Common myeloid progenitor, CD34-positive (primary cell): Measurements from ENCODE around the gene CYP2J2.
"Not testable (repeated sequence)": the region's sequence is repeated elsewhere in the genome, so short reads cannot be mapped to it uniquely, and the experiment has no call there.

Experiments used
- CTCF ChIA-PET: fragments of 350-600 bp; sonication (Branson Sonifier 250); formaldehyde crosslinking; loops from one replicate; lab custom pipeline; 2021; ENCODE audit warnings: antibody characterized with exemption; lab: Charles Lee
- POLR2A ChIA-PET: fragments of 350-600 bp; sonication (Branson Sonifier 250); formaldehyde crosslinking; loops from one replicate; lab custom pipeline; 2021; ENCODE audit warnings: antibody characterized with exemption; lab: Charles Lee
- DNase-seq, 3 donors: peaks; one replicate each; pipeline versions ENCODE4 v3.0.0 to v3.0.0-alpha.2; 2013
- H3K27ac ChIP-seq, 2 experiments: 1 replicate in 1 of 2; 2 replicates in 1 of 2; pipeline ENCODE4 v1.7.0; 2013; ENCODE audit warnings: inconsistent platforms in 2 of 2, low read length in 2 of 2, mild to moderate bottlenecking in 2 of 2, low read depth in 1 of 2, moderate library complexity in 1 of 2; ENCODE audit not compliant: severe bottlenecking in 2 of 2, insufficient read depth in 1 of 2, poor library complexity in 1 of 2
- H3K27me3 ChIP-seq, 5 experiments: replicated peaks in 2 of 5; 1 replicate in 3 of 5; 2 replicates in 2 of 5; pipeline versions ENCODE4 v1.6.1 to v1.7.0; 2013; ENCODE audit warnings: low read length in 4 of 5, mild to moderate bottlenecking in 2 of 5, moderate library complexity in 2 of 5, inconsistent platforms in 1 of 5; ENCODE audit not compliant: insufficient read depth in 5 of 5, control insufficient read depth in 4 of 5
- H3K36me3 ChIP-seq, 4 experiments: 1 replicate in 2 of 4; 2 replicates in 2 of 4; pipeline versions ENCODE4 v1.6.1 to v1.7.0; 2013; ENCODE audit warnings: low read length in 3 of 4, control low read depth in 1 of 4, mild to moderate bottlenecking in 1 of 4; ENCODE audit not compliant: control insufficient read depth in 4 of 4, insufficient read depth in 4 of 4
- H3K4me1 ChIP-seq, 4 experiments: 1 replicate in 3 of 4; 2 replicates in 1 of 4; pipeline versions ENCODE4 v1.6.1 to v1.7.1; 2013; ENCODE audit warnings: low read length in 3 of 4, mild to moderate bottlenecking in 3 of 4, control low read depth in 1 of 4, inconsistent platforms in 1 of 4, moderate library complexity in 1 of 4; ENCODE audit not compliant: control insufficient read depth in 4 of 4, insufficient read depth in 4 of 4; ENCODE audit errors: control extremely low read depth in 1 of 4
- H3K4me3 ChIP-seq, 7 experiments: 1 replicate in 4 of 7; 2 replicates in 3 of 7; pipeline versions ENCODE4 v1.5.1 to v1.7.0; 2013; ENCODE audit warnings: mild to moderate bottlenecking in 7 of 7, low read length in 6 of 7, moderate library complexity in 6 of 7, inconsistent platforms in 2 of 7, low read depth in 2 of 7, control low read depth in 1 of 7; ENCODE audit not compliant: insufficient read depth in 4 of 7, control insufficient read depth in 1 of 7; ENCODE audit errors: extremely low read depth in 1 of 7
- H3K9me3 ChIP-seq, 5 experiments: 1 replicate in 4 of 5; 2 replicates in 1 of 5; pipeline versions ENCODE4 v1.6.1 to v1.7.1; 2013; ENCODE audit warnings: low read length in 4 of 5, mild to moderate bottlenecking in 2 of 5, inconsistent platforms in 1 of 5, low read depth in 1 of 5, moderate library complexity in 1 of 5; ENCODE audit not compliant: control insufficient read depth in 4 of 5, insufficient read depth in 2 of 5; ENCODE audit errors: control extremely low read depth in 1 of 5
- WGBS: methylation state at CpG from one replicate; pipeline ENCODE4 v1.1.5; 2013; ENCODE audit not compliant: insufficient coverage; 5-methylcytosine and 5-hydroxymethylcytosine counted together

CYP2J2 gene

DNA sequence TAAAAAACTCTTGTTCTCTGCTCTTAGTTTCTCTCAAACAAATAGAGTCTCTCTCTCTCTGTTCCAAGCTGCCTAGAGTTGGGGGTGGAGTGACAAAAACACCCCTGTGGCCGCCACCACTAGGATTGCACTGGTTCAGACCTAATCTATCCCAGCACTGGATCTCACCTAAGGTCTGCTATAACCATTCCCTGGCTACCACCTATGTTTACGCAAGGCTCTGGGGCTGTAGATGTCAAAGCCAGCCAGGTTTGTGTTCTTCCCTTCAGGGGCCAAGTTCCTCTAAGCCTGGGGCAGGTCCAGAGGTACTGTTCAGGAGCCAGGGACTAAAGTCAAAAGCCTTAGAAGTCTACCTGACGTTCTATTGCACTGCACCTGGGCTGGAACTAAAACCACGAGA is 12.8 kb upstream of the CYP2J2 start:
- peaks cover 0 to 3% (median 0%) of the 10 kb centered on the region in 5 experiments for H3K9me3 ChIP-seq
- POLR2A ChIA-PET, result no interaction called here
- H3K27me3 ChIP-seq, result no peaks in the 10 kb centered on the region
- H3K27ac ChIP-seq, result no peak overlapping the region
- CTCF ChIA-PET, result no interaction called here
- H3K36me3 ChIP-seq, result no peaks in the 10 kb centered on the region
- H3K4me1 ChIP-seq, result no peaks in the 10 kb centered on the region
- 93% methylated on average over 4 of the region's 4 CpGs for WGBS
- no peak overlapping the region for H3K4me3 ChIP-seq
- no peak for DNase-seq

- Histone ChIP-seq H3K27me3 (no peaks in the 10 kb centered on the region), H3K27ac (no peak overlapping the region), H3K4me3 (no peak overlapping the region), H3K36me3 (no peaks in the 10 kb centered on the region), H3K9me3 (peaks cover 0 to 3% (median 0%) of the 10 kb centered on the region in 5 experiments), H3K4me1 (no peaks in the 10 kb centered on the region)
- CTCF ChIA-PET, result interaction anchor here (1.0 kb wide), 2 partner anchors 10 kb away, joined by 3 read pairs; no protein-coding TSS in a partner anchor
- 100% methylated on average over 1 of the region's 3 CpGs for WGBS
- POLR2A ChIA-PET, result no interaction called here
- DNase-seq, result no peak
Observed at GRCh38 chr1:59937636-59938210, 11.2 kb upstream of the CYP2J2 start.

GRCh38 chr1:59936358-59936821 is 9.8 kb upstream of the CYP2J2 start:
- H3K27ac ChIP-seq, result no peak overlapping the region
- ChIA-PET POLR2A (no interaction called here), CTCF (no interaction called here)
- WGBS, result 93% methylated on average over 4 of the region's 5 CpGs
- no peaks in the 10 kb centered on the region for H3K36me3 ChIP-seq
- no peaks in the 10 kb centered on the region for H3K4me1 ChIP-seq
- H3K4me3 ChIP-seq, result no peak overlapping the region
- DNase-seq, result no peak
- H3K27me3 ChIP-seq, result no peaks in the 10 kb centered on the region
- peaks cover 0 to 3% (median 0%) of the 10 kb centered on the region in 5 experiments for H3K9me3 ChIP-seq

- DNase-seq, result no peak
- POLR2A ChIA-PET, result no interaction called here
- Histone ChIP-seq H3K4me1 (peaks cover 3 to 9% (median 6%) of the 10 kb centered on the region in 4 experiments), H3K9me3 (peaks cover 0 to 15% (median 0%) of the 10 kb centered on the region in 5 experiments), H3K27ac (no peak overlapping the region), H3K36me3 (no peaks in the 10 kb centered on the region), H3K27me3 (peaks cover 0 to 5% (median 3%) of the 10 kb centered on the region in 5 experiments), H3K4me3 (no peak overlapping the region)
- CTCF ChIA-PET, result interaction anchor here (1.2 kb wide), 1 partner anchor 8 kb away, joined by 3 read pairs; no protein-coding TSS in a partner anchor
- 86% methylated on average over 1 of the region's 1 CpG for WGBS
Observed at GRCh38 chr1:59928996-59929395, 2.4 kb upstream of the CYP2J2 start.

- H3K9me3 ChIP-seq, result peaks cover 0 to 29% (median 4%) of the 10 kb centered on the region in 5 experiments
- 100% methylated on average over 1 of the region's 2 CpGs for WGBS
- ChIA-PET POLR2A (no interaction called here), CTCF (interaction anchor here (1.3 kb wide), 1 partner anchor 24 kb away, joined by 4 read pairs; no protein-coding TSS in a partner anchor)
- peak overlapping the region in 4 of 7 experiments; percentile 35 to 84 (median 80) for H3K4me3 ChIP-seq
- no peaks in the 10 kb centered on the region for H3K36me3 ChIP-seq
- peak in 1 of 3 donors; percentile 6 for DNase-seq
- H3K27ac ChIP-seq, result no peak overlapping the region
- H3K27me3 ChIP-seq, result peaks cover 0 to 5% (median 3%) of the 10 kb centered on the region in 5 experiments
- H3K4me1 ChIP-seq, result peaks cover 3 to 9% (median 6%) of the 10 kb centered on the region in 4 experiments
Observed at GRCh38 chr1:59927213-59927612, 640 bp upstream of the CYP2J2 start.

GRCh38 chr1:59924653-59925052 is 1.9 kb downstream of the CYP2J2 start:
- Histone ChIP-seq H3K9me3 (peaks cover 0 to 29% (median 4%) of the 10 kb centered on the region in 5 experiments), H3K27me3 (peaks cover 0 to 5% (median 3%) of the 10 kb centered on the region in 5 experiments), H3K36me3 (no peaks in the 10 kb centered on the region), H3K4me3 (no peak overlapping the region), H3K27ac (no peak overlapping the region), H3K4me1 (peaks cover 3 to 9% (median 6%) of the 10 kb centered on the region in 4 experiments)
- ChIA-PET CTCF (no interaction called here), POLR2A (no interaction called here)
- DNase-seq, result no peak

- CTCF ChIA-PET, H3K27me3 ChIP-seq, H3K4me3 ChIP-seq, H3K4me1 ChIP-seq, DNase-seq, H3K27ac ChIP-seq, H3K36me3 ChIP-seq, POLR2A ChIA-PET: not testable (repeated sequence)
- WGBS, result 97% methylated on average over 6 of the region's 6 CpGs
- peaks cover 0 to 29% (median 4%) of the 10 kb centered on the region in 5 experiments for H3K9me3 ChIP-seq
Observed at GRCh38 chr1:59921258-59921899, 5.2 kb downstream of the CYP2J2 start.
